Measurements from ENCODE around the gene CTBP2. TPM values are rescaled to one million over a fixed set of nuclear protein-coding genes. Genes with fewer than 3 reads are reported as not detected.

The CTBP2 gene
- total RNA-seq, 1 donor from 2014 or later, result 0.16 TPM

DNA sequence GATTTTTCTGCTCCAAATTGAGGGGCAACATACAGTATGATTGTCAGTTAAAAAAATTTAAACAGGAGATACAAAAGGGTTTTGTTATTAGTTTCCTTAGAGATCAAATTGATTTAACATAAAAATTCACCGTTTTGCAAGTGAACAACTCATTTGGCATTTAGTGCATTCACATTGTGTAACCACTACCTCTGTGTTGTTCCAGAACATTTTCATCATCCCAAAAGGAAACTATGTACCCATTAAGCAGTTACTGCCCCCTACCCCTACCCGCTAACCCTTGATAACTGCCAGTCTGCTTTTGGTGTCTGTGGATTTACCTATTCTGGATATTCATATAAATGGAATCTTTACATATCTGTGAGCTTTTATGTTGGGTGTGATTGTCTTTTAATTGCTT lies 215.4 kb downstream of the CTBP2 start:
- H3K4me3 Mint-ChIP-seq, result no peak overlapping the region
- H3K27ac Mint-ChIP-seq, result no peak overlapping the region
- H3K9me3 Mint-ChIP-seq, result no peaks in the 10 kb centered on the region

DNA sequence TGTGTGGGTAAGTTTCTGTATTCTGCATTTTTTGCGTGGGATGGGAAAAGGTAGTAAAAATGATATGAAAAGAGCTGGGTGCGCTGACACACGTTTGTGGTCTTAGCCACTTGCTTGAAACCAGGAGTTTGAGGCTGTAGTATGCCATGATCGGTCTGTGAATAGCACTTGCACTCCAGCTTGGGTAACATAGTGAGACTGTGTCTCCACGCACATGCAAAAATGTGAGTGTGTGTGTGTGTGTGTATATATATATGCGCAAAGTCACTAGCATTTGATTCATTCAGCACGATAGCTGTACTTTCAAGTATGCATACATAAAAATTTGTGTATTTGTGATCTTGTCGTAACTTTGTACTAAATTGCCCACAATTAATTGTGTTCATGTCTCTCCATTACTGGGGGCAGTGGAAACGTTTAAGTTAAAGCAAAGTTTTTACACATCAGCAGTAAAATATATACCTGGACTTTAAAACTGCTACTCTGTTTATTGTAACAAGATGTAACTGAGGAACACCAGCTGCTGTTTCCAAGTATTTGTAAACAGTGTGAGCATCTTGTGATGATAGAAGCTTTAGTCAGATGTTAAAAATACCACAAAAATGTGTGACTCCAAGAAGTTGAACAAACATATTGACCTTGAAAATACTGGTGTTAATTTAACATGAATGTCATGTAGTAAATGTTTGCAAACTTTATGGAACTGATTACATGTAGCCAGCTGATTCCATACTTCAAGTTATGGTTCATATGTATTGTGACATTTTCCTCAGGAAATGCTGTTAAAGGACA lies 216.9 kb downstream of the CTBP2 start:
- no peak for DNase-seq
- Mint-ChIP-seq H3K4me3 (no peak overlapping the region), H3K27ac (no peak overlapping the region), H3K36me3 (ENCODE audit: low read depth) (peaks cover 18% of the 10 kb centered on the region), H3K9me3 (no peaks in the 10 kb centered on the region), H3K27me3 (no peaks in the 10 kb centered on the region), H3K4me1 (peaks cover 18% of the 10 kb centered on the region)
- intact Hi-C loops (cut with micrococcal nuclease), result no loop called here

More for the DNA sequence above, 215.4 kb downstream of the CTBP2 start:
- intact Hi-C loops (cut with micrococcal nuclease), result no loop called here
- Mint-ChIP-seq H3K27me3 (no peaks in the 10 kb centered on the region), H3K4me1 (peaks cover 18% of the 10 kb centered on the region), H3K36me3 (ENCODE audit: low read depth) (peaks cover 18% of the 10 kb centered on the region)
- no peak for DNase-seq

DNA sequence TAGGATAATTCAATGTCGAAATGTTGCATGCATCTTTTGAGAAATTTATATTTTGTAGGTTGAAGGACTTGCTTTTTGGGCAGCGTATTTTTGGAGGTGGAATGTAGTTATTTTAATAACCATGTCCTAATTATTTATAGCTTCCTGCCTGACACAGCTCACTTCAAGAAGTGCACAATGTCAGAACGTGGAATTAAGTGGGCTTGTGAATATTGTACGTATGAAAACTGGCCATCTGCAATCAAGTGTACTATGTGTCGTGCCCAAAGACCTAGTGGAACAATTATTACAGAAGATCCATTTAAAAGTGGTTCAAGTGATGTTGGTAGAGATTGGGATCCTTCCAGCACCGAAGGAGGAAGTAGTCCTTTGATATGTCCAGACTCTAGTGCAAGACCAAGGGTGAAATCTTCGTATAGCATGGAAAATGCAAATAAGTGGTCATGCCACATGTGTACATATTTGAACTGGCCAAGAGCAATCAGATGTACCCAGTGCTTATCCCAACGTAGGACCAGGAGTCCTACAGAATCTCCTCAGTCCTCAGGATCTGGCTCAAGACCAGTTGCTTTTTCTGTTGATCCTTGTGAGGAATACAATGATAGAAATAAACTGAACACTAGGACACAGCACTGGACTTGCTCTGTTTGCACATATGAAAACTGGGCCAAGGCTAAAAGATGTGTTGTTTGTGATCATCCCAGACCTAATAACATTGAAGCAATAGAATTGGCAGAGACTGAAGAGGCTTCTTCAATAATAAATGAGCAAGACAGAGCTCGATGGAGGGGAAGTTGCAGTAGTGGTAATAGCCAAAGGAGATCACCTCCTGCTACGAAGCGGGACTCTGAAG lies 217.8 kb downstream of the CTBP2 start:
- H3K4me3 Mint-ChIP-seq, result no peak overlapping the region
- peaks cover 18% of the 10 kb centered on the region for H3K4me1 Mint-ChIP-seq
- intact Hi-C loops (cut with micrococcal nuclease), result no loop called here
- no peaks in the 10 kb centered on the region for H3K27me3 Mint-ChIP-seq
- no peak overlapping the region for H3K27ac Mint-ChIP-seq
- H3K36me3 Mint-ChIP-seq (ENCODE audit: low read depth), result peaks cover 12% of the 10 kb centered on the region
- no peak for DNase-seq
- H3K9me3 Mint-ChIP-seq, result no peaks in the 10 kb centered on the region

- DNase-seq, result no peak
- intact Hi-C loops (cut with micrococcal nuclease), result no loop called here
- H3K27ac Mint-ChIP-seq, result no peak within 1 kb of the TSS
- no peak within 1 kb of the TSS for H3K4me3 Mint-ChIP-seq
- H3K9me3 Mint-ChIP-seq, result no peaks in the 10 kb centered on the region
- no peaks in the 10 kb centered on the region for H3K27me3 Mint-ChIP-seq
- H3K36me3 Mint-ChIP-seq (ENCODE audit: low read depth), result peaks cover 11% of the 10 kb centered on the region
- H3K4me1 Mint-ChIP-seq, result peaks cover 16% of the 10 kb centered on the region
Observed at GRCh38 chr10:124941823-124942222, 218.5 kb downstream of the CTBP2 start, which contains the start of gene ZRANB1. Gene ZRANB1 (plus strand): TSS chr10:124942123. CDS start chr10:124942494, 371 bp downstream.

GRCh38 chr10:124939290-124939689 lies 221.1 kb downstream of the CTBP2 start:
- Mint-ChIP-seq H3K4me1 (peaks cover 25% of the 10 kb centered on the region), H3K4me3 (no peak overlapping the region), H3K36me3 (ENCODE audit: low read depth) (peaks cover 11% of the 10 kb centered on the region), H3K9me3 (no peaks in the 10 kb centered on the region), H3K27me3 (no peaks in the 10 kb centered on the region), H3K27ac (no peak overlapping the region)
- intact Hi-C loops (cut with micrococcal nuclease), result no loop called here
- DNase-seq, result no peak

DNA sequence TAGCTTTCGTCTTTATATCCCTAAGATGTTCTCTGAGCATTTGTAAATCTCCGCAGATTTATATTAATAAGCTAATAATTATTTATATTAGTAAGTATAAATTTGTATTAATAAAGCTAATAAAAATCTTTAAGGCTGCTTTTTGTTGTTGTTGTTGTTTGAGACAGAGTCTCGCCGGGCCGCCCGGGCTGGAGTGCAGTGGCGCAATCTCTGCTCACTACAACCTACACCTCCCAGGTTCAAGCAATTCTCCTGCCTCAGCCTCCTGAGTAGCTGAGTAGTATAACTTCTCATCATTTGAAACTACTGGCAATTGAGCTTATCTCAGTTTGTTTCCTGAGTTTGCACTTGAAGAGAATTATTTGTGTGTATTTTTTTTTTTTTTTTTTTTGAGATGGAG lies 223.6 kb downstream of the CTBP2 start:
- intact Hi-C loops (cut with micrococcal nuclease), result no loop called here
- Mint-ChIP-seq H3K9me3 (peaks cover 2% of the 10 kb centered on the region), H3K4me1 (peaks cover 9% of the 10 kb centered on the region)

GRCh38 chr10:124935946-124936345 lies 224.4 kb downstream of the CTBP2 start:
- DNase-seq, result no peak
- no peak overlapping the region for H3K4me3 Mint-ChIP-seq
- intact Hi-C loops (cut with micrococcal nuclease), result no loop called here
- H3K27me3 Mint-ChIP-seq, result no peaks in the 10 kb centered on the region
- peaks cover 11% of the 10 kb centered on the region for H3K36me3 Mint-ChIP-seq (ENCODE audit: low read depth)
- H3K9me3 Mint-ChIP-seq, result peaks cover 5% of the 10 kb centered on the region
- H3K27ac Mint-ChIP-seq, result no peak overlapping the region
- H3K4me1 Mint-ChIP-seq, result peaks cover 8% of the 10 kb centered on the region

More for the DNA sequence above, 223.6 kb downstream of the CTBP2 start:
- Mint-ChIP-seq H3K36me3 (ENCODE audit: low read depth) (peaks cover 7% of the 10 kb centered on the region), H3K4me3 (no peak overlapping the region), H3K27ac (no peak overlapping the region), H3K27me3 (no peaks in the 10 kb centered on the region)
- no peak for DNase-seq

Other genes with a start within 250 kb of the CTBP2 start
- gene ZRANB1, start 218.4 kb downstream of the CTBP2 start, total RNA-seq, result 14.9 and 15.5 TPM in 2 replicates

All from activated CD4-positive, alpha-beta T cell treated with anti-CD3 and anti-CD28 coated beads, Interleukin-2, amount 10 ng/mL, durations not matched to agents 24 days and 14 days (primary cell).